MV-4-11 (cell line): Measurements from ENCODE around the gene LRRC58.
A peak's percentile ranks its signal among the peaks of the same experiment; 100 is the strongest.
"Not testable (repeated sequence)": the region's sequence is repeated elsewhere in the genome, so short reads cannot be mapped to it uniquely, and the experiment has no call there.

Source experiments
- DNase-seq: peaks from one replicate; lab custom pipeline; 2025; lab: John Stamatoyannopoulos, UW

Gene LRRC58

DNA sequence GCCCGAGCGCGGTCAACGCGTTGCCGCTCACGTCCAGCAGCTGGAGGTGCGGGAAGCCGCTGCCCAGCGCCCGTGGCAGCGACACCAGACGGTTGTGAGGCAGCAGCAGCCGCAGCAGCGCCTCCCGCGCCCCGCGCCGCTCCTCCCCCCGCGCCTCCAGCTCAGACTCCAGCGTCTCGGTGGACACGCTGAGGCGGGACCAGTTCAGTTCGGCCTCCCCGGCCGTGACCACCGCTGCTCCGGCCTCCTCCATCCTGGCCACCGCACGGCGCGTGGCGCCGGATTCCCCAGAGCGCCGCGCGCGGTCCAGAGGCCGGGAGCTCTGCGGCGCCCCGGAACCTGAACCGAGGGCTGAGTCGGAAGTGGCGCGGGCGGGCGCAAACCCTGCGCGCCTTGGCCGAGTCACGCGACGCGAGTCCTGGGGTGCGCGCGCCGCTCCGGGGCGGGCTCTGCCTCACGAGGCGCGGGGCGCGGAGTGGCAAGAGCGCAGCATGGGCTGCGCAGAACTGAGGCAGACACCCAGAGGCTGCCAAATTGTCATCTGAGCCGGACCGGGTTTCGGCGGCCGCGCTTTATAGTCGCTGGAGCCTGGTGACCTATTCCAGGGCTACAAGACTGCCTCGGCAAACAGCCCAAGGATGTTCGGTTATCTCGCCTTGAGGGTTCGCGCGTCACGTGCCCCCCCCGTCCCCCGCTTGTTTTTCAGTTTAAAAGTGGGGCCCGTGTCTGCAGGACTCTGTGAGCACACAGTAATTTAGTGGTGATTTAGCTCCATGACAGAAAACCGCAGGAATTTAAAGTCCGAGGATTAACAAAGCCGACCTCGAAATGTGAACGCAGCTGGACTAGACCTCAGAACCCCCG lies at the start of gene LRRC58:
TSS of gene LRRC58 (minus strand) at position 364 of the 864 bp plus-strand sequence. CDS start at position 253, 111 bp downstream.
- peak; percentile 85 for DNase-seq

DNA sequence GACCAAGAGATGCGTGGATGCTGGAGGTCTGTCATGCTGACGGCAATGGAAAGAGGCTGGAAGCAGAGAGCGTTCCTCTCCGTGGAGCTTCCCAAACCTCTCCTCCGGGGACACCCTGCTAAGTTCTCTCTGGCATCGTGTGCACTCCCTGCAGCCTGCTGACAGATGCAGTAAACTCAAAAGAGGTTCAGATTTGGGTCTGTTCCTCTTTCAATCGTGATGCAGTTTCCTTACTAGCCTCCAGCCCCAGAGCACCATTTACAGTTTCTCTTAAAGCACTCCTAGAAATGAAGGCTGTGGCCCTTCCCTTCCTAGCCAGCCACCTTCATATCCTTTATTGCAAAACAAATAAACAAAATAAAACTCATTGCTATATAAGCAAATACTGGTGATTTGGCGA lies 47.3 kb upstream of the LRRC58 start:
- DNase-seq = peak; percentile 64

DNA sequence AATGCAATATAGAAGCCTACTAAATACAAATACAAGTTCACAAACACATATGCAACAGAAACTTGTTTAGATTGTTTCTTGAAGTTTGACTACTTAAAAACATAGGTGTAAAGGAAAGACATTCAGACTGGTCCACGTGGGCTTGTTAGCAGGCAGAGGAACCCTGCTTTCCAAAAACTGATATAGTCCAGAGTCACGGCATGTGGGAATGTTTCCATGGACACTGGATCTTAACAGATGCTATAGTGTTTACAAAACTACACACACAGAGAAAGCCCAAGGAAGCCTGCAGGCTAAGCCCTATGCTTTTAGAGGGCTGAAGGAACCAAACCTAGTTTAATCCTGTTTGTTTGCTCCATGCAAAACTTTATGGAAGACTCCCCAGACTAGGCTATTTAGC lies 45.2 kb upstream of the LRRC58 start:
- no peak for DNase-seq

DNA sequence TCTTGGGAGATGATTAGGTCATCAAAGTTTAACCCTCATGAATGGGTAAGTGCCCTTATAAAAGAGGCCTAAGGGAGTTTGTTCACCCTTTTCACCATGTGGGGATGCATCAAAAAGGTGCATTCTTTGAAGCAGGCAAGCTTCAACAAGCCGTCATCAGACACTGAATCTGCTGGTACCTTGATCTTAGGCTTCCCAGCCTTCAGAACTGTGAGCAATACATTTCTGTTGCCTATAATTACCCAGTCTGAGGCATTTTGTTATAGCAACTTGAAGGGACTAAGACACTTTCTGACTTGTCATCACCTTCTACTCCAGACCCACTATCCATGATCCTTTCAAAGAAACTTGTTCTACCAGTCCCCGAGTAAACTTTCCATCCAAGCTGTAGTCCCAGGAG lies 44.6 kb upstream of the LRRC58 start:
- no peak for DNase-seq

DNA sequence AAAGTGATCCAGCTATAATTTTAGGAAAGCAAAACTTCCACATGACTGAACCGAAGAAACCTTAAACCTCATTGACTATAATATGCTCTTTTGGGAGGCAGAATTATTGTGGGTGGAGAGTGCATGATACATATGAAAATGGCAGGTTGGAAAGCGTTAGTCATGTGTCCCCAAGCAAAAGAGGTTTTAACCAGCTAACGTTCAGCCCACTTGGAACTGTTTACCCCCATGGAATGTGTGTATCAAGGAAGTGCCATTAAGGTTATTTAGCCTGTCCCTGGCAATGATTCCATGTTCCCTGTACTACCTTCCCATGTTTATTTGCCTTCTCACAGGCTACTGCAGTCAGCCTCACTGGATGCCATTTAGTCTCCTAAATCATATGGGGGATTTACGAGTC lies 44.1 kb upstream of the LRRC58 start:
- no peak for DNase-seq

DNA sequence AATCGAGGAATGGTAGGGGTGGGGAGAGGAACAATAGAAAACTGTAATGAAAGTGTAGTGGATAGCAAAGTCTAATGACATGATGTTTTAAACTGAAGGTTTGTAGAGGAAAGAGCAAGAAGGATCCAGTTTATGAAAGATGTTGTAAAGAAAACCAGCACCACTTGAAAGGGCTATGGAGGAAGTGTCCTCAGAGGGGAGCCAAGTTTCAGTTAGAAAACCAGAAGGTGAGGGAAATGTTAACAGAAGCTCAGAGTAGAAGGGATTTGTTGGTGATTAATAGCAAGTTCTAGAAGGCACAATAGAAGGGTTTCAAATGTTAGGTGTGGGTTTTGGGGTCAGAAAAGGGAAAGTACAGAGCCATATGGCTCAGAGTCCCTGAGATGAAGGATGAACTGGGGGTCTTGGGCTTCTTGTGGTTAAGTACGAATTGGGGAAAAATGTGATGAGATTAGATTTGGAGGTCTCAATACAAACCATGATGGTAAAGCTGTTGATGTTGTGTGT lies 33.8 kb upstream of the LRRC58 start:
- DNase-seq = no peak

DNA sequence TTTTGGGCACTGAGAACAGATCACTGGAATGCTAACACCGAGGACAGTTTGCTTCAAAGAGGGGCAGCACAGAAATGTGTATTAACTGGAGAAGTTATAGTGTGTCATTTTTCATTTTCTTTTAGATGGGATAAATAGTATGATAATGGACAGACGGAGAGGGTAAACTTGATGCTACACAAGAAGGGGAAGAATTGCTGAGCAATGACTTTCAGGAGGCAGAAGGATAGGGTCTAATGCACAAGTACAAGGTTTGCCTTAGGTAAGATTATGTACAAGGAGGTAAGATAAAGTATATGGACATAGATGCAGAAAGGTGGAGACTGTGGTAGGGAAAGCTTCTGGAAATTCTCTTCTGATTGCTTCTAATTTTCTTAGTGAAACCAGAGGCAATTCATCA lies 32.3 kb upstream of the LRRC58 start:
- no peak for DNase-seq

DNA sequence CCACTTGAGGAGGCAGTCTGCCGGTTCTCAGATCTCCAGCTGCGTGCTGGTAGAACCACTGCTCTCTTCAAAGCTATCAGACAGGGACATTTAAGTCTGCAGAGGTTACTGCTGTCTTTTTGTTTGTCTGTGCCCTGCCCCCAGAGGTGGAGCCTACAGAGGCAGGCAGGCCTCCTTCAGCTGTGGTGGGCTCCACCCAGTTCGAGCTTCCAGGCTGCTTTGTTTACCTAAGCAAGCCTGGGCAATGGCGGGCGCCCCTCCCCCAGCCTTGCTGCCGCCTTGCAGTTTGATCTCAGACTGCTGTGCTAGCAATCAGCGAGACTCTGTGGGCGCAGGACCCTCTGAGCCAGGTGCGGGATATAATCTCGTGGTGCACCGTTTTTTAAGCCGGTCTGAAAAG lies 28.8 kb upstream of the LRRC58 start:
- DNase-seq = not testable (repeated sequence)

DNA sequence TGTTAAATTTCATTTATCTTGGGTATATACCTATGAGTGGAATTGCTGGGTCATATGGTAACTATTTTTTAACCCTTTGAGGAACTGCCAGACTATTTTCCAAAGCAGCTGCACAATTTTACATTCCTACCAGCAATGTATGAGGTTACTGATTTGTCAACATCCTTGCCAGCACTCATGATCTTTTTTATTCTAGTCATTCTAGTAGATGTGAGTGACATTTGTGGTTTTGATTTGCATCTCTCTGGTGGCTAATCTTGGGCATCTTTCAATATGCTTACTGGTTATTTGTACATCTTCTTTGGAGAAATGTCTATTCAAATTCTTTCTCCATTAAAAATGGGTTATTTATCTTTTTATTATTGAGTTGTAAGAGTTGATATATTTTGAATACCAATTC lies 21.3 kb upstream of the LRRC58 start:
- DNase-seq = no peak

DNA sequence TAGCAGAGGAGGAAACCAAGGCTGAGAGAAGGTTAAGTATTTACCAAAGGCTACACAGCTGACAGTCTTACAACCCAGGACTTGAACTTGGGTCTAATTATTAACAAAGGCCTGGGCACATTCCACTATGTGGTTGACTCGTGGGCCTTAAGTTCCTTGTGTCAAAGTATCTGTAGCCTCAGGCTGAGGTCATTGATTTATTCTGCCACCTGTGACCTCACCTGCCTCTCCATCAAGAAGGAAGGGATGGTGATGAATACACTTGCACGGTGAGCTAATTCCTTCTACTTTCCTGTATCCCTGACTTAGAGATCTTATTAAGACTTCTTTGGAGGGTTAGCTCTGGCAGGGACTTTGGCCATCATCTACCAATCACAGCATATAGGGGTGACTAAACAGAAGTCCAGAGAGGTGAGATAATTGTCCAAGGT lies 19.9 kb upstream of the LRRC58 start:
- DNase-seq = no peak

DNA sequence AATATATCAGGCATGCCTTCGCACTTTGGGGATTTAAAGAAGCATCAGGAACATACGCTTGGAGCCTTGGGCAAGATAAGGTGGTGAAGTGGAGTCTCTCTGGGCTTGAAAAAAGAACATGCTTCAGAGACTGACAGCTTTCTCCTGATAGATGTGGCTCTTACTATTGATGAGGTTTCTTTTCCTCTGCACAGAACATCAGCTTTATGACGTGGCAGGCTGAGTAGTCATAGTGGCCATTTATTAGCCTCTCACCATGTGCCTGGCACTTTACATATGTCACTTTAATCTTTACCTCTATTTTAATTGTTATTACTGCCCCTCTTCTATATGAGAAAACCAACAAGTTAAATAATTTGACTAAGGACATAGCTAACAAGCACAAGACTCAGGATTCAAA lies 19.0 kb upstream of the LRRC58 start:
- DNase-seq = no peak

DNA sequence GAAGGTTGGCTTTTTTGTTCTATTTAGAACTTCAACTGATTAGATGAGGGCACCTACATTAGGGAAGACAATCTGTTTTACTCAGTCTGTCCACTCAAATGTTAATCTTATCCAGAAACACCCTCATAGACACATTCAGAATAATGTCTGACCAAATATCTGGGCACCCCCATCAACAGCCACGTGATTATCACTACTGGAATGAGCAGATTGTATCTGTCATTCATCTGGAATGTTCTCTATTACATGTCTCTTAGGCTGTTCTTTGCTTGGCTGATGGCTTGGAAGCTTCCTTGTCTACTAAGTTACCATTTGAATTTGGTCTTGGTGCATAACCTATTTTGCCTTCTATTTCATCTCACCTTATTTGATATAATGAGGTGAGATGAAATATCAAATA lies 15.7 kb upstream of the LRRC58 start:
- no peak for DNase-seq

DNA sequence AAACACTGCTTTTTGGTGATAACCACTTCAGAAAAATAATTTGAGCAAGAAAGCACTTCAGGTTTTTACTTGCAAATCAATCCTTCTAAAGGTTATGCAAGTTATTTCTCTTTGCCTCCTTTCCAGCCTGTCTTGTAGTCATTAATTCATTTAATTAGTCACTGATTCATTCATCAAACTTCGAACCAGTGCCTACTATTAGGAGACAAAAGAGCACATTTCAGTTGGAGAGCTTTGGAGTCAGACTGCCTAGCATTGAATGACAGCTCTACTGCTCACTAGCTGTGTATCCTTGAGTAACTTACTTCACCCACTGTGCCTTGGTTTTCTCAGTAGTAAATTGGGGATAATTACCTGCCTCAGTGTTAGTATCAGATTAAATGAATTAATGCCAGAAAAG lies 14.9 kb upstream of the LRRC58 start:
- no peak for DNase-seq

DNA sequence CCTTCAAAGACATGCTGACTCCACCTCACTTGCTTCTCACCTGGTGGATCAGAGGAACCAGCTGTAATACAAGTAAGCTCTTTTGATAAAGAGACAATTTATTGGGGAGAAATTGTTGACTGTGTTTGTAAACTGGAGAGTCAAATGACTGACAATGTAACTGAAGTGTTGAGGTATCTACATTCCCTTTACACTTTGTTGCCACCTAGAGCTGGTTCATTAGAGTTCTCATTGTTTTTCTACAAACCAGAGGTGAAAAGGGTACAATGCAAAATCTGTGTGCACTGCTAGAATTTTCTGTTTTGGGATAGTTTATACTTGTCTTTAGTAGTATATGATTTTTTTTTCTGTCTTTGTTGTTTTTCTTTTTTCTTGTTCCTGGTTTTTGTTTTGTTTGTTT lies 8.7 kb upstream of the LRRC58 start:
- DNase-seq = no peak

DNA sequence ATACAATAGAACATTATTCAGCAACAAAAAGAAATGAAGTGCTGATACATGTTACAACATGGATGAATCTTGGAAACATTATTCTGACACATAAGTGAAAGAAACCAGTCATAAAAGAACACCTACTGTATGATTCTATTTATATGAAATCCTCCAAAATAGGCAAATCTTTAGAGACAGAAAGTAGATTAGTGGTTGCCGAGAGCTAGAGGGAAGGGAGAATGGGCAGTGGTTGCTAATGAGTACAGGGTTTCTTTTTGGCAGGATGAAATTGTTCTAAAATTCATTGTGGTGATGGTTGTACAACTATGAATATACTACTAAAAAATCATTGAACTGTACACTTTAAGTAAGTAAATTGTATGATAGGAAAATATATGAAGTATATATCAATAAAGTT lies 6.3 kb upstream of the LRRC58 start:
- no peak for DNase-seq

DNA sequence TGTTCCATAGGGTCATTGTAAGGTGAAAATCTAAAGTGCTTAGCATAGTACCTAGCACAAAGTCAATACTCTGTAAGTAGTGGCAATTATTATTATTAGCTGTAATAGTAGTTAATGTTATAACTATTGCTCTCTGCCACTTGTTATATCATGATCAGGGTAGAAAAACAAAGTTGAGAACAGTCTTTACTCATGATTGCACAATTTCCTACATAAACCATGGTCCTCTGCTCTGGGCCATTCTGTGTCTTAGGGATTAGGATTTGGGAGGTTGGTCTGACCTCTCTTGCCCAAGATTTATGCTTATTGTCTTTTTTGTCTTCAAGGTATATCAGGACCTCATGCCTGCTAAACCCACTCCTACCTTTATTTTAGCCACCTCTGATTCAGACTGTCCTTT lies 4.3 kb upstream of the LRRC58 start:
- peak; percentile 47 for DNase-seq

DNA sequence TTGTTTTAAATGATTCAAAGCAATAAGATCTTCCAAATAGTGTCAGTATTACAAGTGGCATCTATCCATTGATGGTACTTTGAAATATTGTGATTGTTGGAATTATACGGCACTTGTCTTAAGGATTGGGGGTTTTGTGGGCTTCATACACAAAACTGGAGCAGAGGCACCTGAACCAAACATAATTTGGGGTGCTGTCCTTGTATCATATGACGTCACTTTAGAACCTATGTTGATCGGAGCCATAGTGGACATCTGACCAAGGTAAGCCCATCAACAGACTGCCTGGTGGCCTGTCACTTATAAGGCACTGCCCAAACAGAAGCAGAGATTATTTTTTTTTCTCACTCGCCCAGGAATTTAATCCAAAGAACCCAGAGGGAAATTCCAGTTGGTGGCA lies 2.9 kb upstream of the LRRC58 start:
- no peak for DNase-seq

DNA sequence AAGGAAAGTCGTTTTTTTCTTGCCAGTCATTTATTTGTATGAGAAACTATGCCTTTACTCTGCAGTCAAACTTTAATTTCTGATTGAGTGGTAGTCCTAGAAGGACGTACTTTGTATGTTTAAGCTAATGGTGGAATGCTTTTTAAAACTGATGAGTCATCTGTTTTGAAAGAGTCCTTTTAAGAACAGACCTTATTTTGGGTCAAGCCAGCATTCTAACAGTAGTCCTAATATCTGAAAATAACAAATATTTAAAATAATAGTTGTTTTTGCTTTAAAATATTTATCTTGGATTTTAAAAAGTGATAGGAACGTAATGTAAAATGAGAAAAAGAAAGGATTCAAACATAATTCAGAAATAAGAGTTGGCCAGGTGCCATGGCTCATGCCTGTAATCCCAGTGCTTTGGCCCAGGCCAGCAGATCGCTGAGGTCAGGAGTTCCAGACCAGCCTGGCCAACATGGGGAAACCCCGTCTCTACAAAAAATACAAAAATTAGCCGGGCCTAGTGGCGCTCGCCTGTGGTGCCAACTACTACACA lies 1.3 kb upstream of the LRRC58 start:
- peak; percentile 7 for DNase-seq

DNA sequence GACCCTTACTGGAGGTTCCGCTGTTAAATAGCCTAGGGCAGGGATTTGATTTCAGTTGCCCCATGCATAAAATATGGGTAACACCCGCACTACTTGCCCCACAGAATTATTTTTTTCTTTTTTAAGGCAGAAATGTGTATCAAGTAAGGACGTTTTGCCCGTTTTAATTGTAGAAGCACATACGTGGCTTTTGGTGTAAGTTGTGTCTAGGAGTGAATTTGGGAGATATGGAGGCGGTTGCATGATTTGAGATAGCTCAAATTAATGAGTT lies 636 bp upstream of the LRRC58 start:
- DNase-seq = no peak

DNA sequence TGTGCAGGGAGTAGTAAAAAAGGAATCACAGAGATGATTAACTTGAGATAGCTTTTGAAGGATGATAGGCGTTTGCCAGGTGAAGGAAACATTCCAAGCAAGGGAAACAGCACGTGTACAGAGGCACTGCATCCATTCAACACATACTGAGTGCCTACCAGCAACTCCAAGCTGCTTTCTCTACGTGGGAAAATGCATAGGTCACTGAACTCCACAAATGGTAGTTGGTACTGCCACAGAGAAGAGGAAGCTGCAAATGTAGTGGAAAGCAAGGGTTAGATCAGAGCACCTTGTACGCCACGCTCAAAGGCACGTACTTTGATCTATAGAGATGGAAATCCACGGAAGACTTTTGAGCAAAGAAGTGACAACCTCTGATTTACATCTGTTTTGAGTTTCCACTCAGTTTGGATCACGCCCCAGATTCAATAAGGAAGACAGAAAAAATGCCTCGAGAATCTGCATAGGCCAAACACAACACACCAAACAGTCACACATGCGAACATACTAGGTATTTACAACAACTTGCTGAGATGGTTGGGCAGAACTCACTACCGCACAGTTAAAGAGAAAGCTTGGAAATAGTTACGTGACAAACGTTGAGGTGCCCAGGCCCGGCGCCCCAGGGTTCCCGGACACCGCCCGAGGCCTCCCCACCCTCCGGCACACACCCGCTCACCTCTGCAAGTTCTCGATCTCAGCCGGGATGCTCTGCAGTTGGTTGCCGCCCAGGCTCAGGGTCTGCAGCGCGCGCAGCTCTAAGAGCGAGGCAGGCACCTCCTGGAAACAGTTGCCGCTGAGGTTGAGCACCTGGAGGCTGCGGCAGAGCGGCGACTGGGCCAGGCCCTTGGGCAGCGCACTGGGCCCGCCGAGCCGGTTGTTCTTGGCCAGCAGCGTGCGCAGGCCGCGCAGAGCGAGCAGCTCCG lies 826 bp downstream of the LRRC58 start:
- DNase-seq = peak; percentile 33

DNA sequence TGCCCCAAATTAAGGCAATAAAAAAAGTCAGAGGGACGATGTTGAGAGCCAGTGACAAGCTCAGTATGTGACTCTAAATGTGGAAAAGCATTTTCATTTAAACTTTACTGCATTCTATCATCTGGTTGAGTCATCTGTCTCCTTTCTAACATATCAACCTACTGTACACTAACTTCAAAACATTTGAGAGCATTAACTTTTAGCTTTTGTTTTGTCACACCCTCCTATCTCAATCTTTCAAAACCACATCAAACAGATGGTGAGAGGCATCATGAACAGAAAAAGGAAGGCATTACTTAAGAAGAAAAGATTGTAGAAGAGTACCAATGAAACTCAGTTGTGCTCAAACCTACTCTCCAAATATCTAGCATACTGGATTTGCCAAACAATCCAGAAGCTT lies 4.8 kb downstream of the LRRC58 start:
- no peak for DNase-seq

DNA sequence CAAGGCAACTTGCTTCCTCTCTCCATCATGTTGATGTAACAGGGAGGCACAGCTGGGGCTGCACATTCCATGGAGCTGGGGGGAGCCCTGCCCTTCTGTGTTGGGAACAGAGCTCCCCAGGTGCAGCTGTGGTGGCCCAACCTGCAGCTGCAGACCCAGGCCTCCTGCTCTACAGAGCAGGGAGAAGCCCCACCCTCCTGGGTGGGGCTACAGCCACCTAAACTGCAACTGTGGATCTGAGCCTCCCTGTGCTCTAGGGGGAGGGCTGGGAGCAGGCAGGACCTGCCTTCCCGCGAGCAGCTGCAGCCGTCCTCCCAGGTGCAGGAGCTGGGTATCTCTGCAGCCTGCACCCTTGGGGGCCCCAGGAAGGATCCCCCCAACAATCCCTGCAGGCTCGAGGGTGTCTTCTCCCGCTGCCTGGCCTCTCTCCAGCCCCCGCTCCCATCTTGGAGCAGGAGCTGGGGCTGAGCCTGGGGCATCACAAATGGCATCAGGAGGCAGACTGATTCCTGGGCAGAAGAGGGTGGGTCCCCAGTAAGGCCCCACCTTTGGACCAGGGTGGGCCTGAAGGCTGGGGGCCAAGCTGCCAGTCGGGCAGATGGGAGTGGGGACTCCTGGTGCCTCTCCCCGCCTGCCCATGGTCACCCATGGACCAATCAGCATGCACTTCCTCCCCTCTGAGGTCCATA lies 7.4 kb downstream of the LRRC58 start:
- no peak for DNase-seq
